Posterior vena cava (tissue), 2 donors: Measurements from ENCODE around the gene MUCL3. TPM values are rescaled to one million over a fixed set of nuclear protein-coding genes. Genes with fewer than 3 reads are reported as not detected.
"Not testable (repeated sequence)": the region's sequence is repeated elsewhere in the genome, so short reads cannot be mapped to it uniquely, and the experiment has no call there.

Experiments
- DNase-seq: peaks from one replicate; pipeline ENCODE4 v3.0.0-alpha.2; 2020; ENCODE audit warnings: low spot score
- intact Hi-C, 2 donors: fragments of 100-400 bp; cut with DNase I; formaldehyde crosslinking; loops; one replicate each; pipeline versions ENCODE4 v1.14.1 to v1.14.2; 2022 to 2023
- total RNA-seq, 2 donors: library from RNA; stranded (reverse); fragmentation: NEBNext Ultra II Directional; extraction: Animal tissue kit (Norgen Biotek cat#: 25700); gene quantifications; one replicate each; pipeline ENCODE4 v1.2.1, GENCODE V29; 2021
- donor health status: DM: yes; HTN: yes; CAD: no.
- donor health status: DM: yes; HTN: yes; CAD: no.

MUCL3 gene
- total RNA-seq, 2 donors from 2014 or later = not detected

DNA sequence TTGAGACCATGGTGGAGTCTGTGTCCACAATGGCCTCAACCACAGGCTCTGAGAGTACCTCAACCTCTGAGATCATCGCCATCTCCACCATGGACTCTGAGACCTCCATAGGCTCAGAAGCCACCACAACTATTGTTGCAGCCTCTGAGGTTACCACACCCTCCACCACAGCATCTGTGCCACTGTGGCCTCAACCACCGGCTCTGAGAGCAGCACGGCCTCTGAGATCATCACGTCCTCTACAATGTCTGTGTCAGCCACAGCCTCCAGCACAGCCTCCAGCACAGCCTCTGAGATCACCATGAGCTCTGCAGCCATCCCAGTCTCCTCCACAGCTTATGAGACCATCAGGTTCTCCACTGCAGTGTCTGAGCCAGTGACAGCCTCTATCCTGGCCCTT, 23.3 kb downstream of the MUCL3 start:
- intact Hi-C loops = no loop called here
- no peak for DNase-seq

DNA sequence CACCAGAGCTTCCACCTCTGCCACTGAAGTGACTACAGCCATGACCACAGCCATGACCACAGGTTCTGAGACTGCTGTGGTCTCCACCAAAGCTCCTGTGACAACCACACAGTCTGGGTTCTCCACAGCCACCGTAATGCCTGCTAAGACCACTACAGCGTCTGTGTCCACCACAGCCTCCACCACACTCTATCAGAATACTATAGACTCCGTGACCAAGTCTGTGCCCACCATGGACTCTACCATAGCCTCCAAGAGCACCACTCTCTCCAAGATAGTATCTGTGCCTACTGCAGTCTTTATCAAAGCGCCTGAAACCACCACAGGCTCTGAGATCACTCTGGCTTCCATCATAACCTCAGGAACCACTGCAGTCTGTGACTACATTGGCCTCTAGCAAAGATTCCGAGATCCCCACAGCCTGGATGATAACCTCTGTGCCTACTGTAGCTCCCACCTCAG, 24.4 kb downstream of the MUCL3 start:
- intact Hi-C loops = no loop called here
- no peak for DNase-seq

DNA sequence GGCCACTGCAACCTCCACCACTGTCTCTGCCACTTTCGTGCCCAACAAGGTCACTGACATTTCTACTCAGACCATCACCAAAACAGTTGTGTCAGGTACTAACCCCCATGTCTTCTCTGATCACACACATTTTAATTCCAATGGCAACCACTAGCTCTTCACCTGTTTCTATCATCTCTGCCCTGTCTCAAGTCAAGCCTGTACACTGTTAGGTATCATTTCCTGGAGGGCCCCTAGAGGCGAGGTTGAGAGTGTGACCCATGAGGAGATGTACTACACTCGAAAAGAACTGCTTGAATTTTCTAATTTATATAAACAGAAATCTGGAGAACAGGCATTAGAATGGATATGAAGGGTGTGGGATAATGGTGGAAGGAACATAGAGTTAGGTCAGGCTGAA, 25.4 kb downstream of the MUCL3 start:
- DNase-seq = no peak
- intact Hi-C loops = no loop called here

GRCh38 chr6:30969171-30969570, 28.4 kb downstream of the MUCL3 start:
- intact Hi-C loops = not testable (repeated sequence)

GRCh38 chr6:30970946-30971345, 30.2 kb downstream of the MUCL3 start:
- DNase-seq = no peak
- intact Hi-C loops = no loop called here

More at GRCh38 chr6:30969171-30969570, 28.4 kb downstream of the MUCL3 start:
- DNase-seq = not testable (repeated sequence)

DNA sequence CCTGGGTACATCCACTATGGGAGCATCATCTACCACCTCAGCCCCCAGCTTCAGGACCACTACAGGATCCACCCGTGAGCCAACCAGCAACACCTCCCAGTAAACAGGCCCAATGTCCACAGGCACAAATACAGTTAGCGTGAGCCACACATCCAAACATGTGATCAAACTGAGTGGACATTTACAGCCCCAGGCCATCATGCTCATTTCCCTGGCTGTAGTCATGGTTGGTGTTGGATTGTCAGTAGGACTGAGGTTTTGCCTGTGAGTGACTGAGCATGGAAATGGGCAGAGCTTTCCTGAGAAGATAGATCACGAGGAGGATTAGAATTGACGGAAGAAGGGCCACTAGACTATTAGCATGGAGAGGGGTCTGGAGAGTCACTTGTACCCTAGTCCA, 32.0 kb downstream of the MUCL3 start:
- intact Hi-C loops = no loop called here
- no peak for DNase-seq

DNA sequence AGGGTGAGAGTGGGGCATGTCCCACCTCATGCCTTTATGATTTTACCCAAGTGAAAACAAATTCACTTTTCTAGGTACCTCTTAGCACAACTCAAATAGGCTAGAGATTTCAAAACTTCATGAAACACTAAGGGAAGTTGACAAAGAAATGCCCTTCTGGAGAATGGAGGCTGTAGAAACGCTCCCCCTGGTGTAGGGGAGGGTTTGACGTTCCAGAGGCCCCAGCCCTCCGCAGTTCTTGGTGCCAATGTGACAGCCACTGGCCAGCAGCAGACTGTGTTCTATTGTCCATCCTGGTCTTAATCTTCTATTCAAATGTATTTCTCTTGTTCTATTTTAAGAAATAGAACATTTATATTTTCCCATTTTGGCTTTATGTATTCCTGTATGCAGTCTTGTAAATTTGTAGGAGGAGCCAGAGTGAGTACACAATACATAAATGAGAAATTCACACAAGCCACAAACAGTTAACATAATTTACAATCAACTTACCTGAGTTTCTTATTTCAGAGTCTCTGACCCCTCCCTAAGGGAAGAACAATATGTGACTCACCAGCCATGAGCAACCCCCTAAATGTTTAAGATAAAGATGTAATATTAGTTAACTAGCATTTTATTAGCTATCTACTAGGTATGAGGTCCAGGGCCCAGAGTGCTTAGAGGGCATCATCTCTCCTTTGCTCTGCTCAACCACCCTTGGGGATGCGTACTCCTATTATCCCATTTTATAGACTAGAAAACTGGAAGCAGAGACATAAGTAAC, 33.9 kb downstream of the MUCL3 start:
- no peak for DNase-seq
- intact Hi-C loops = no loop called here

GRCh38 chr6:30979141-30979540, 38.4 kb downstream of the MUCL3 start:
- intact Hi-C loops = no loop called here

DNA sequence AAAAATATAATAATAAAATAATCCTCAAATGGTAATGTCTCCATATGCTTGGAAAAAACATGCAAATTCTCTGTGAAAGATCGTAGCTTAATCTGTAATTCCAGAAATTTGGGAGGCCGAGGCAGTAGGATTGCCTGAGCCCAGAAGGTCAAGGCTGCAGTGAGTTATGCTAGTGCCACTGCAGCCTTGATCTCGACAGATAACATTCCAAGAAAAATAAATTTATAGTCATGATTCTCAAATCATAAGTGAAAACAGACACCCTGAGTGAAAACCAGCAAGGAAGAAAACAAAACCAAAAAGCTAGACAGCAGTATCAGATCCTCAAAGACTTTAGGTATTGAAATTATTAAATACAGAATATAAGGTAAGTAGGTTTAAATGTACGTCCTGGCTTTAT, 38.9 kb downstream of the MUCL3 start:
- intact Hi-C loops = no loop called here
- DNase-seq = no peak

More at GRCh38 chr6:30979141-30979540, 38.4 kb downstream of the MUCL3 start:
- DNase-seq = no peak

DNA sequence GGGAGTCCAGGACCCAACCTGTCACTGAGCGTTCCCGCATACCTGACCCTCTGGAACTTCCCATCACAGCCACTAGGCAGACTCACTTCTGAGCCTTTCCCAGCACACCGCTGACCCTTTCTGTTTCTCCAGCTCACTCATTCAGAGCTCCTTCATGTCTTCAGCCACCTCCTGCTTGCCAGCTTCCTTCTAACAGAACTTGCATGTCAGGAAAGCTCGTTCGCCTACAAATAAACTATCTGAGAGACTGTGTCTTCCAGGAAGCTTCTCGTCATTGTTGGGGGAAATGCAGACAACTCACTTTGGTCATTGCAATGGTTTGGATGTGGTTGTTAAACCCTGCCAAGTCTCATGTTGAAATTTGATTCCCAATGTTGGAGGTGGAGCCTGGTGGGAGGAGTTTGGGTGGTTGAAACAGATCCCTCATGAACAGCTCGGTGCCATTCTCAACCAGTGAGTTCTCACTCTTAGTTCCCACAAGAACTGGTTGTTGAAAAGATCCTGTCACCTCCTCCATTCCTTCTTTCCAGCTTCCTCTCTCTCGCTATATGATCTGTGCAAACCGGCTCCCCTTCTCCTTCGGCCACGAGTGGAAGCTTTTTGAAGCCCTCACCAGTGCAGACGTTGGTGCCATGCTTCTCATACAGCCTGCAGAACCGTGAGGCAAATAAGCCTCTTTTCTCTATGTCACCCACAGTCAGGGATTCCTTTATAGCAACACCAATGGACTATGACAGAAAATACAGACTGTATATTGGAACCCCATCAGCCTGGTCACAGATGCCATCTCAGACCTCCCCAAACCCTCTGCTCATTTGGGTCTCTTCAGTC, 41.4 kb downstream of the MUCL3 start:
- DNase-seq = no peak
- intact Hi-C loops = no loop called here

- intact Hi-C loops = no loop called here
- no peak for DNase-seq
Measured at GRCh38 chr6:30983439-30983838, 42.7 kb downstream of the MUCL3 start, which contains the start of gene MUC21. Gene MUC21, plus strand, starts transcription at chr6:30983718. Its CDS starts 241 bp downstream, at chr6:30983959.

DNA sequence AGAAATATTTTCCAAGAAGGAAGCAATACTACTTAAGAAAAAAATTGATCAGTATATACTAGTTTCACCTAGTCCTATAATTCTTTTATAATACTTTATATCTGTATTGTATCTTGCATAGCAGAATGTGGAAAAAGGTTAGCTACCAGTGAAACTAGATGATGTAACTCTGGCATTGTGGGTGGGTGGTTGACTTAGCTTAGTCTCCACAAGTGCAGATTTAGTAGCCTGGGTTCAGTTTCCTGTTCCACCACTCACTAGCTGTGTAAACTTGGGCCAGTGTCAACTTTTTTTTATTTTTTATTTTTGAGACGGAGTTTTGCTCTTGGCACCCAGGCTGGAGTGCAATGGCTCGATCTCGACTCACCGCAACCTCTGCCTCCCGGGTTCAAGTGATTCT, 44.7 kb downstream of the MUCL3 start:
- no peak for DNase-seq
- intact Hi-C loops = no loop called here

DNA sequence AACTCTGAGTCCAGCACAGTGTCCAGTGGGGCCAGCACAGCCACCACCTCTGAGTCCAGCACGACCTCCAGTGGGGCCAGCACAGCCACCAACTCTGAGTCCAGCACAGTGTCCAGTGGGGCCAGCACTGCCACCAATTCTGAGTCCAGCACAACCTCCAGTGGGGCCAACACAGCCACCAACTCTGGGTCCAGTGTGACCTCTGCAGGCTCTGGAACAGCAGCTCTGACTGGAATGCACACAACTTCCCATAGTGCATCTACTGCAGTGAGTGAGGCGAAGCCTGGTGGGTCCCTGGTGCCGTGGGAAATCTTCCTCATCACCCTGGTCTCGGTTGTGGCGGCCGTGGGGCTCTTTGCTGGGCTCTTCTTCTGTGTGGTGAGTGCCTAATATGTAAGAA, 46.5 kb downstream of the MUCL3 start:
- no peak for DNase-seq
- intact Hi-C loops = no loop called here

GRCh38 chr6:30988209-30988825, 47.5 kb downstream of the MUCL3 start:
- intact Hi-C loops = no loop called here
- DNase-seq = no peak

- intact Hi-C loops = no loop called here
- no peak for DNase-seq
Measured at GRCh38 chr6:30990422-30991086, 49.8 kb downstream of the MUCL3 start.

- no peak for DNase-seq
- intact Hi-C loops = no loop called here
Measured at GRCh38 chr6:30991891-30992290, 51.1 kb downstream of the MUCL3 start.

GRCh38 chr6:30997301-30997700, 56.5 kb downstream of the MUCL3 start:
- intact Hi-C loops = no loop called here
- no peak for DNase-seq

DNA sequence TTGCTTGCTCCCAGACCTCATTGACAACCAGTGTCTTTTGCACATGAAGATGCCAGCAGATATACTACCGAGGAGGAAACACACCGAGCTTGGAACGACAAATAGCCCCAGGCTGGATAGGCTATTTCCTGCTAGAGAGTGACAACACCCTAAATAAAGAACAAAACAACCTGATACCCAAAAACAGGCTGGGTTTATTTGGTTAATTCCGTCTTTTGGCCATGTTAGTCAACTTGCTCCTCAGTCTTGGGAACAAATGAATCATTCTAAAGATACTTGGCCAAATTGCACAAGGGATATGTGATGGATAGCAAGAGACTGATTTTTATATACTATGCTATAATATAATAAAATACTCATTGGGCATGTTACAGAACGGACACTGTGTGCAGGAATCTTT, 58.0 kb downstream of the MUCL3 start:
- no peak for DNase-seq
- intact Hi-C loops = no loop called here

DNA sequence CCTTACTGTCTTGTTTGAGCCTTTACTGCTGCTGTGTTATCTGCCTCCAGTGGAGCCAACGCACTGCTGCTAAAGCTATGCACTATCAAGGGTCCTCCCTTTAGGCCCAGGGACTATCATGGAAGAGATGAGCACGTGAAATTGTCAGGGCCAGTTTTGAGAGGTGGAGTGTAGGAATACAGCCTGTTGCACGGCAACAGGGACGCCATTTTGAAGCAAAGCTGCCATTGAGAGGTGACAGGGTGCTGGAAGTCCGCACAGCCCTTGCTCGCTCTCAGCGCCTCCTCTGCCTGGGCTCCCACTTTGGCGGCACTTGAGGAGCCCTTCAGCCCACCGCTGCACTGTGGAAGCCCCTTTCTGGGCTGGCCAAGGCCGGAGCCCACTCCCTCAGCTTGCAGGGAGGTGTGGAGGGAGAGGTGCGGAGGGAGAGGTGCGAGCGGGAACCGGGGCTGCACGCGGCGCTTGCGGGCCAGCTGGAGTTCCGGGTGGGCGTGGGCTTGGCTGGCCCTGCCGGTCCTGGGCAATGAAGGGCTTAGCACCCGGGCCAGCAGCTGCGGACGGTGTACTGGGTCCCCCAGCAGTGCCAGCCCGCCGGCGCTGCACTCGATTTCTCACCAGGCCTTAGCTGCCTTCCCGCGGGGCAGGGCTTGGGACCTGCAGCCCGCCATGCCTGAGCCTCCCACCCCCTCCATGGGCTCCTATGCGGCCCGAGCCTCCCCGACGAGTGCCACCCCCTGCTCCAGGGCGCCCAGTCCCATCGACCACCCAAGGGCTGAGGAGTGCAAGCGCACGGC, 59.5 kb downstream of the MUCL3 start:
- not testable (repeated sequence) for DNase-seq
- intact Hi-C loops = loop anchor here in 1 of 2 donors (10.0 kb wide), 1 partner anchor 725 kb away; the partner anchor contains the start of genes DDAH2, LY6G6C and MPIG6B
